Stimulated activated CD4-positive, alpha-beta T cell treated with anti-CD3 and anti-CD28 coated beads, Interleukin-15, amount 100 ng/mL, for 24 hours (primary cell): ENCODE results near the gene NEMP1.
"Not testable (repeated sequence)": the region's sequence is repeated elsewhere in the genome, so short reads cannot be mapped to it uniquely, and the experiment has no call there.

Experiments
- DNase-seq: peaks from one replicate; pipeline ENCODE4 v3.0.0-alpha.2; 2020

Gene NEMP1

GRCh38 chr12:57078519-57079404 is at the start of gene NEMP1:
Gene NEMP1 (minus strand): TSS chr12:57078791. CDS start chr12:57078745, 46 bp downstream.
- peak; percentile 96 for DNase-seq

- peak; percentile 81 for DNase-seq
Measured at GRCh38 chr12:57127726-57128518, 49.3 kb upstream of the NEMP1 start, which contains the start of gene LRP1. Gene LRP1 (plus strand): TSS chr12:57128483. CDS start chr12:57128965, 482 bp downstream.

GRCh38 chr12:57127101-57127725 is 48.6 kb upstream of the NEMP1 start:
- DNase-seq: peak; percentile 70

GRCh38 chr12:57126561-57126960 is 48.0 kb upstream of the NEMP1 start:
- DNase-seq: no peak

GRCh38 chr12:57126061-57126460 is 47.5 kb upstream of the NEMP1 start:
- no peak for DNase-seq

GRCh38 chr12:57124261-57124877 is 45.8 kb upstream of the NEMP1 start:
- DNase-seq: peak; percentile 85

- DNase-seq: no peak
Measured at GRCh38 chr12:57123813-57124212, 45.2 kb upstream of the NEMP1 start.

GRCh38 chr12:57120718-57121117 is 42.1 kb upstream of the NEMP1 start:
- DNase-seq: not testable (repeated sequence)

GRCh38 chr12:57119294-57120085 is 40.9 kb upstream of the NEMP1 start:
- no peak for DNase-seq

- no peak for DNase-seq
Measured at GRCh38 chr12:57118711-57119271, 40.2 kb upstream of the NEMP1 start.

GRCh38 chr12:57116580-57117281 is 38.1 kb upstream of the NEMP1 start:
- no peak for DNase-seq

- peak; percentile 92 for DNase-seq
Measured at GRCh38 chr12:57112492-57113294, 34.1 kb upstream of the NEMP1 start.

GRCh38 chr12:57111031-57111734 is 32.6 kb upstream of the NEMP1 start, which contains the start of gene STAT6:
Gene STAT6 (minus strand): TSS chr12:57111362. CDS start chr12:57108278, 3,084 bp downstream.
- peak; percentile 88 for DNase-seq

GRCh38 chr12:57110104-57111030 is 31.8 kb upstream of the NEMP1 start:
- peak; percentile 89 for DNase-seq

- DNase-seq: no peak
Measured at GRCh38 chr12:57109207-57110103, 30.9 kb upstream of the NEMP1 start.

- DNase-seq: no peak
Measured at GRCh38 chr12:57107456-57108155, 29.0 kb upstream of the NEMP1 start.
